Measurements from ENCODE around the gene TMEM18. TPM values are rescaled to one million over a fixed set of nuclear protein-coding genes. Genes with fewer than 3 reads are reported as not detected.
A peak's percentile ranks its signal among the peaks of the same experiment; 100 is the strongest.

The TMEM18 gene
- total RNA-seq, 1 experiment from 2014 or later = 30.7 TPM

- DNase-seq = peak; percentile 23
- Histone ChIP-seq H4K8ac (replicated peaks; ENCODE audit: insufficient read length, low read depth, low read length) (no peak overlapping the region), H4K91ac (ENCODE audit: insufficient read length, low read depth, low read length) (no peak overlapping the region), H2BK12ac (ENCODE audit: insufficient read length, low read depth, low read length) (no peak overlapping the region), H3K27me3 (ENCODE audit: insufficient read depth, low read length) (no peaks in the 10 kb centered on the region; the same call in 1 of the 2 replicates), H3K4me1 (ENCODE audit: insufficient read depth, low read length) (no peaks in the 10 kb centered on the region), H3K27ac (ENCODE audit: insufficient read length, low read depth, low read length) (no peak overlapping the region), H3K4ac (ENCODE audit: low read depth, low read length) (no peak overlapping the region), H4K20me1 (ENCODE audit: control insufficient read depth, insufficient read depth, insufficient read length) (no peaks in the 10 kb centered on the region), H3K79me1 (ENCODE audit: insufficient read depth, low read depth, low read length, poor library complexity, severe bottlenecking) (no peaks in the 10 kb centered on the region), H2AFZ (ENCODE audit: low read length) (no peak overlapping the region), H3K23ac (ENCODE audit: insufficient read length, low read depth, low read length) (no peak overlapping the region), H3T11ph (ENCODE audit: low read length) (no peak overlapping the region), H2BK120ac (ENCODE audit: low read depth, low read length, poor library complexity, severe bottlenecking) (no peak overlapping the region), H3K14ac (ENCODE audit: insufficient read depth, low read length) (peak overlapping the region; percentile 34; the same call in 1 of the 2 replicates), H2AK5ac (ENCODE audit: insufficient read length, low read length) (no peak overlapping the region), H3K23me2 (ENCODE audit: insufficient read length, low read depth, low read length, poor library complexity, severe bottlenecking) (no peaks in the 10 kb centered on the region), H3K18ac (ENCODE audit: insufficient read length, low read depth, low read length) (no peak overlapping the region), H3K4me2 (ENCODE audit: insufficient read depth, insufficient read length, low read length) (no peak overlapping the region), H3K79me2 (ENCODE audit: insufficient read depth, low read length) (no peaks in the 10 kb centered on the region), H3K56ac (ENCODE audit: insufficient read length, low read depth, low read length) (no peak overlapping the region), H2BK20ac (ENCODE audit: low read depth, low read length, poor library complexity, severe bottlenecking) (no peak overlapping the region), H3K9ac (ENCODE audit: extremely low read depth, insufficient read length, low read length) (no peak overlapping the region), H3K9me3 (ENCODE audit: control insufficient read depth, low read depth, low read length) (no peaks in the 10 kb centered on the region), H2BK5ac (ENCODE audit: insufficient read length, low read length) (no peak overlapping the region), H4K5ac (ENCODE audit: insufficient read length, low read depth, low read length) (no peak overlapping the region), H2BK15ac (ENCODE audit: low read depth, low read length) (no peak overlapping the region)
- no CpG with 5 or more reads among the region's 26 CpGs for WGBS (ENCODE audit: extremely low coverage, insufficient read length, low lambda C conversion rate)
- Mint-ChIP-seq H3K27ac (peak overlapping the region in 1 of 3 experiments; percentile 23; a peak in 1 of 7 replicates), H3K4me3 (no peak overlapping the region), H3K4me1 (0 out of 4 replicates have a peak, but pooled peaks cover 0 to 3% of the 10 kb centered on the region in 2 experiments), H3K36me3 (ENCODE audit: insufficient read depth in 1 of 3, low read depth in 3 of 3) (no peaks in the 10 kb centered on the region), H3K27me3 (ENCODE audit: low read depth) (peaks cover 23% of the 10 kb centered on the region), H3K9me3 (no peaks in the 10 kb centered on the region)
- TF ChIP-seq CTCF (conservative IDR thresholded peaks at IDR 0.05) = no peak
These were observed 28.5 kb downstream of the TMEM18 start for GRCh38 chr2:648476-649424.
